Loucy (cell line): Measurements from ENCODE around the gene LZTS3.

ENCODE experiments used
- H2AFZ ChIP-seq: fragments of 200-600 bp; sonication (generic); 2 replicates; pipeline ENCODE4 v1.6.0; 2016; ENCODE audit warnings: antibody characterized with exemption, mild to moderate bottlenecking, low read length, moderate library complexity
- H3F3A ChIP-seq: fragments of 200-600 bp; 2 replicates; pipeline ENCODE4 v1.6.0; 2016; ENCODE audit warnings: antibody characterized with exemption, low read depth, mild to moderate bottlenecking
- H3K27me3 ChIP-seq: fragments of 200-600 bp; sonication (generic); 2 replicates; pipeline ENCODE4 v1.6.1; 2014; ENCODE audit warnings: low read length, mild to moderate bottlenecking; ENCODE audit not compliant: insufficient read depth, poor library complexity, severe bottlenecking
- H3K36me3 ChIP-seq: fragments of 200-600 bp; sonication (generic); 2 replicates; pipeline ENCODE4 v1.6.1; 2016; ENCODE audit warnings: low read length; ENCODE audit not compliant: insufficient read depth
- H3K4me1 ChIP-seq: fragments of 200-600 bp; sonication (generic); 2 replicates; pipeline ENCODE4 v1.5.1; 2014; ENCODE audit warnings: low read length, mild to moderate bottlenecking; ENCODE audit not compliant: insufficient read depth, poor library complexity, severe bottlenecking
- H3K4me2 ChIP-seq: fragments of 200-600 bp; sonication (generic); 2 replicates; pipeline ENCODE4 v1.6.0; 2014; ENCODE audit warnings: antibody characterized with exemption, low read length, low read depth, mild to moderate bottlenecking; ENCODE audit not compliant: poor library complexity, severe bottlenecking
- H3K4me3 ChIP-seq: fragments of 200-600 bp; sonication (generic); 2 replicates; pipeline ENCODE4 v1.5.1; 2014; ENCODE audit warnings: low read length, mild to moderate bottlenecking, mixed read lengths; ENCODE audit not compliant: poor library complexity, severe bottlenecking
- H3K79me2 ChIP-seq: fragments of 200-600 bp; sonication (generic); 2 replicates; pipeline ENCODE4 v1.6.1; 2014; ENCODE audit warnings: low read length; ENCODE audit not compliant: insufficient read depth
- H3K9ac ChIP-seq: fragments of 200-600 bp; sonication (generic); 2 replicates; pipeline ENCODE4 v1.6.0; 2014; ENCODE audit warnings: mild to moderate bottlenecking, low read depth, low read length, moderate library complexity; ENCODE audit not compliant: poor library complexity, severe bottlenecking
- H3K9me2 ChIP-seq: fragments of 200-600 bp; sonication (generic); replicated peaks from 2 replicates; pipeline ENCODE4 v1.6.1; 2016; ENCODE audit warnings: low read depth, low read length, mixed read lengths
- H3K9me3 ChIP-seq: fragments of 200-600 bp; sonication (generic); 2 replicates; pipeline ENCODE4 v1.6.1; 2014; ENCODE audit warnings: mild to moderate bottlenecking, antibody characterized with exemption, low read length, low read depth; ENCODE audit not compliant: insufficient read depth
- H4K20me1 ChIP-seq: fragments of 200-600 bp; sonication (generic); 2 replicates; pipeline ENCODE4 v1.6.0; 2014; ENCODE audit warnings: antibody characterized with exemption, low read length, mild to moderate bottlenecking; ENCODE audit not compliant: insufficient read depth, poor library complexity, severe bottlenecking
- EZH2phosphoT487 ChIP-seq: fragments of 200-600 bp; IDR thresholded peaks from 2 replicates; pipeline ENCODE4 v1.6.1; 2018; ENCODE audit warnings: antibody characterized with exemption, mild to moderate bottlenecking, moderate library complexity, borderline replicate concordance
- TF ChIP-seq, protein P1 (sequence below): fragments of 200-600 bp; sonication (generic); conservative IDR thresholded peaks from 2 replicates; pipeline ENCODE4 v1.5.1; 2014; ENCODE audit warnings: mild to moderate bottlenecking, antibody characterized with exemption, low read length

The LZTS3 gene

DNA sequence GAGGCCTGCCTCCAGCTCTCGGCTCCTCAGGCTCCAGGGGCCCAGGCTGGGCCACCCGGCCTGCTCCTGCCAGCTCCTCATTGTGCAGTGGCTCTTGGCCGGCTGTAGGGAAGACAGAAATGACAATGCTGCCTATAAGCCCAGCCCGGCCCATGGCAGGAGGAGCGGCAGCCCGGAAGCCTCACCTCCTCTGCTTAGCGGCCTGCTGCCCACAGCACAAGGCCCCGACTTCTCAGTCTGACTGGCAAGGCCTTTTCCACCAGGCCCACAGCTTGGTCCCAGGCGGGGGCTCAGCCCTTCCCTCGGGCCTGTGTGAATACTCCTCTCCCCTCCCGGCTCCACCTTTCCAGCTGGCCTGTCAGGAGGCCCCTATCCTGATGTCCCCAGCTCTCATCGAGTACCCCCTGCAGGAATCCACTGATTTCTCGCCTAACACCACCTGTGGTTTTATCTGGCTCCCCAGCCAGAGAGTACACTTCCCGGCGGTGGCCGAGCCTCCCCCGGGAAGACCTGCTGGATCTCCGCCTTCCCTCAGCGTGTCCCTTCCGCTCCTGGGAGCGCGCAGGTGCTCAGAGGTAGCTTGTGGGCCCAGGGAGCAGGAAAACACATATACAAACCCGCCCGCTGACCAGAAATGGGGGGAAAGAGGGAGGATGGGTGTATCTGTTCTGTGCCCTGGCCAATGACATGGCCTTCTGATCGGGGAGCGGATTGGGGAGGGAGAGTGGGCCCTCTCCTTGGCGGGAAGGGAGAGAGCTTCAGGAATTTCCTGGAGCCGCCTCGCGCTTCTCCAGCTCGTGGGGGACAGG is 30.2 kb upstream of the LZTS3 start:
- H3K36me3 ChIP-seq = peaks cover 10% of the 10 kb centered on the region; the same call in 1 of the 2 replicates
- no peak for TF ChIP-seq EZH2phosphoT487
- TF ChIP-seq, protein P1, sequence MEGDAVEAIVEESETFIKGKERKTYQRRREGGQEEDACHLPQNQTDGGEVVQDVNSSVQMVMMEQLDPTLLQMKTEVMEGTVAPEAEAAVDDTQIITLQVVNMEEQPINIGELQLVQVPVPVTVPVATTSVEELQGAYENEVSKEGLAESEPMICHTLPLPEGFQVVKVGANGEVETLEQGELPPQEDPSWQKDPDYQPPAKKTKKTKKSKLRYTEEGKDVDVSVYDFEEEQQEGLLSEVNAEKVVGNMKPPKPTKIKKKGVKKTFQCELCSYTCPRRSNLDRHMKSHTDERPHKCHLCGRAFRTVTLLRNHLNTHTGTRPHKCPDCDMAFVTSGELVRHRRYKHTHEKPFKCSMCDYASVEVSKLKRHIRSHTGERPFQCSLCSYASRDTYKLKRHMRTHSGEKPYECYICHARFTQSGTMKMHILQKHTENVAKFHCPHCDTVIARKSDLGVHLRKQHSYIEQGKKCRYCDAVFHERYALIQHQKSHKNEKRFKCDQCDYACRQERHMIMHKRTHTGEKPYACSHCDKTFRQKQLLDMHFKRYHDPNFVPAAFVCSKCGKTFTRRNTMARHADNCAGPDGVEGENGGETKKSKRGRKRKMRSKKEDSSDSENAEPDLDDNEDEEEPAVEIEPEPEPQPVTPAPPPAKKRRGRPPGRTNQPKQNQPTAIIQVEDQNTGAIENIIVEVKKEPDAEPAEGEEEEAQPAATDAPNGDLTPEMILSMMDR = no peak
- H3K4me3 ChIP-seq = peak overlapping the region; percentile 98
- no peaks in the 10 kb centered on the region for H3F3A ChIP-seq
- H3K9me3 ChIP-seq = no peaks in the 10 kb centered on the region
- peak overlapping the region; percentile 99 for H3K4me2 ChIP-seq
- H3K9ac ChIP-seq = peak overlapping the region; percentile 97
- H3K9me2 ChIP-seq = no peaks in the 10 kb centered on the region
- peaks cover 15% of the 10 kb centered on the region for H4K20me1 ChIP-seq
- peak overlapping the region; percentile 95 for H2AFZ ChIP-seq
- H3K79me2 ChIP-seq = peaks cover 31% of the 10 kb centered on the region
- no peaks in the 10 kb centered on the region for H3K27me3 ChIP-seq
- H3K4me1 ChIP-seq = peaks cover 21% of the 10 kb centered on the region

- H3K4me3 ChIP-seq = peak overlapping the region; percentile 98
- H3K9me2 ChIP-seq = no peaks in the 10 kb centered on the region
- peaks cover 10% of the 10 kb centered on the region; the same call in 1 of the 2 replicates for H3K36me3 ChIP-seq
- no peaks in the 10 kb centered on the region for H3F3A ChIP-seq
- TF ChIP-seq EZH2phosphoT487 = no peak
- H4K20me1 ChIP-seq = peaks cover 15% of the 10 kb centered on the region
- H3K4me2 ChIP-seq = peak overlapping the region; percentile 99
- H3K9me3 ChIP-seq = no peaks in the 10 kb centered on the region
- peak overlapping the region; percentile 97 for H3K9ac ChIP-seq
- peaks cover 16% of the 10 kb centered on the region for H3K4me1 ChIP-seq
- H3K27me3 ChIP-seq = no peaks in the 10 kb centered on the region
- peaks cover 30% of the 10 kb centered on the region for H3K79me2 ChIP-seq
- H2AFZ ChIP-seq = no peak overlapping the region
These were observed 29.6 kb upstream of the LZTS3 start for GRCh38 chr20:3202965-3203314.

- no peak overlapping the region for H3K4me3 ChIP-seq
- TF ChIP-seq EZH2phosphoT487 = no peak
- TF ChIP-seq, protein P1 = no peak; the same call in 1 of the 2 replicates
- no peaks in the 10 kb centered on the region for H3F3A ChIP-seq
- no peaks in the 10 kb centered on the region for H3K27me3 ChIP-seq
- peaks cover 15% of the 10 kb centered on the region for H3K4me1 ChIP-seq
- H3K9ac ChIP-seq = no peak overlapping the region
- H2AFZ ChIP-seq = no peak overlapping the region
- peaks cover 22% of the 10 kb centered on the region; the same call in 1 of the 2 replicates for H3K36me3 ChIP-seq
- no peaks in the 10 kb centered on the region for H3K9me3 ChIP-seq
- H3K4me2 ChIP-seq = no peak overlapping the region
- H3K79me2 ChIP-seq = peaks cover 33% of the 10 kb centered on the region
- peaks cover 15% of the 10 kb centered on the region for H4K20me1 ChIP-seq
- no peaks in the 10 kb centered on the region for H3K9me2 ChIP-seq
These were observed 26.8 kb upstream of the LZTS3 start for GRCh38 chr20:3199976-3200755.
